Progenitor cell of endocrine pancreas (in vitro differentiated cells): ENCODE data around the gene BSCL2. TPM values are rescaled to one million over a fixed set of nuclear protein-coding genes. Genes with fewer than 3 reads are reported as not detected.

ENCODE experiments used
- DNase-seq: peaks from one replicate; pipeline ENCODE4 v3.0.0; 2021; ENCODE audit warnings: low spot score; ENCODE audit not compliant: unreplicated experiment
- H3K27ac Mint-ChIP-seq: 2 replicates; pipeline ENCODE4 v1.8.0; 2021; ENCODE audit warnings: mild to moderate bottlenecking, moderate library complexity, mixed read lengths
- H3K27me3 Mint-ChIP-seq: 2 replicates; pipeline ENCODE4 v1.8.0; 2021; ENCODE audit warnings: mixed read lengths
- H3K36me3 Mint-ChIP-seq: 2 replicates; pipeline ENCODE4 v1.8.0; 2022; ENCODE audit warnings: mixed read lengths; ENCODE audit not compliant: insufficient read depth
- H3K4me1 Mint-ChIP-seq: 2 replicates; pipeline ENCODE4 v1.8.0; 2021; ENCODE audit warnings: low read depth, mixed read lengths
- H3K4me3 Mint-ChIP-seq: 2 replicates; pipeline ENCODE4 v1.8.0; 2021; ENCODE audit warnings: low read depth, mild to moderate bottlenecking, moderate library complexity, mixed read lengths
- H3K9me3 Mint-ChIP-seq: 2 replicates; pipeline ENCODE4 v1.8.0; 2021; ENCODE audit warnings: low read depth, mixed read lengths
- total RNA-seq: library from RNA; stranded (reverse); gene quantifications from 2 replicates; pipeline ENCODE4 v1.2.1, GENCODE V29; 2021
- TF ChIP-seq, protein P1 (sequence below): fragments of 200-600 bp; sonication (generic); IDR thresholded peaks from one replicate; pipeline ENCODE4 v1.5.0; 2021; ENCODE audit warnings: antibody characterized with exemption, mild to moderate bottlenecking; ENCODE audit not compliant: unreplicated experiment

BSCL2 gene
- total RNA-seq, 1 donor from 2014 or later: 84.9 TPM

DNA sequence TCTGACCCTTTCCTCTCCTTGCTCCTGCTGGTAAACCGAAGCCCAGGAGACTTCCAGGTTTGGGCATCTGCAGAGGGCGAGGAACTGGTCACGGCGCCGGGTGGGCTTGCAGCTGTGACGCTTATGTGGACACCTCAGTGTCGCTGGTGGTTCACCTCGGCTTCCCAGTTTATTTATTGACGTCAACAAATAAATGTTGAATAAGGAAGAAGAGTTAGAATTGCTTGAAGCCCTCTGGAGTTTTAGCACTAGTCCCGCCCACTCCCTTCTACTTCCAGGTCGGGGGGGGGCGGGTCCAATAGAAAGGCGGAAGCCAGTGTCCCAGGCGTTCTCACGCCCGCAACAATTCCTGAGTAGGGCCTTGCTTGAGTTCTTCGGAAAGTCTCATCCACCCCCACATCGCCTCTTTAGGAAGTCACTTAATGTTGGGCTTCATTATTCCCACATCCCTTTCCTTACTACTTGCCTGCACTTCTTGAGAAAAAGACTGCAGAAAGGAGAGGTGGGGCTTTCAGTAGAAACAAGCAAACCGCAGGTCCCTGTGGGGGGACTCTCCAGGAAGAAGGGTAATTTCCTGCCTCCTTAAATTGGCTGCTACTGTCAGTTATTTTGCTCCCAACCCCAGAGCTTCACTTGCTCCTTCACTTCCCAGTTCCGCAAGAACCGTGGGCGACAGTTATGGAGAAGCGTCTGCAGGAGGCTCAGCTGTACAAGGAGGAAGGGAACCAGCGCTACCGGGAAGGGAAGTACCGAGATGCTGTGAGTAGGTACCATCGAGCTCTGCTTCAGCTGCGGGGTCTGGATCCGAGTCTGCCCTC lies 21.2 kb upstream of the BSCL2 start, which contains the start of gene TTC9C:
TSS of gene TTC9C (plus strand) at position 316 of the 818 bp plus-strand sequence. CDS start at position 679, 363 bp downstream.
- Mint-ChIP-seq H3K4me3 (peak within 1 kb of the TSS; percentile 85), H3K9me3 (no peaks in the 10 kb centered on the region), H3K36me3 (peaks cover 16% of the 10 kb centered on the region), H3K27me3 (no peaks in the 10 kb centered on the region), H3K27ac (peak within 1 kb of the TSS; percentile 99), H3K4me1 (peaks cover 28% of the 10 kb centered on the region)
- TF ChIP-seq, protein P1, sequence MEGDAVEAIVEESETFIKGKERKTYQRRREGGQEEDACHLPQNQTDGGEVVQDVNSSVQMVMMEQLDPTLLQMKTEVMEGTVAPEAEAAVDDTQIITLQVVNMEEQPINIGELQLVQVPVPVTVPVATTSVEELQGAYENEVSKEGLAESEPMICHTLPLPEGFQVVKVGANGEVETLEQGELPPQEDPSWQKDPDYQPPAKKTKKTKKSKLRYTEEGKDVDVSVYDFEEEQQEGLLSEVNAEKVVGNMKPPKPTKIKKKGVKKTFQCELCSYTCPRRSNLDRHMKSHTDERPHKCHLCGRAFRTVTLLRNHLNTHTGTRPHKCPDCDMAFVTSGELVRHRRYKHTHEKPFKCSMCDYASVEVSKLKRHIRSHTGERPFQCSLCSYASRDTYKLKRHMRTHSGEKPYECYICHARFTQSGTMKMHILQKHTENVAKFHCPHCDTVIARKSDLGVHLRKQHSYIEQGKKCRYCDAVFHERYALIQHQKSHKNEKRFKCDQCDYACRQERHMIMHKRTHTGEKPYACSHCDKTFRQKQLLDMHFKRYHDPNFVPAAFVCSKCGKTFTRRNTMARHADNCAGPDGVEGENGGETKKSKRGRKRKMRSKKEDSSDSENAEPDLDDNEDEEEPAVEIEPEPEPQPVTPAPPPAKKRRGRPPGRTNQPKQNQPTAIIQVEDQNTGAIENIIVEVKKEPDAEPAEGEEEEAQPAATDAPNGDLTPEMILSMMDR: no peak
- DNase-seq: peak; percentile 48

GRCh38 chr11:62727872-62728170 lies 20.6 kb upstream of the BSCL2 start:
- peak; percentile 69 for DNase-seq
- Mint-ChIP-seq H3K4me3 (peak overlapping the region; percentile 85), H3K27me3 (no peaks in the 10 kb centered on the region), H3K36me3 (peaks cover 12% of the 10 kb centered on the region), H3K4me1 (peaks cover 28% of the 10 kb centered on the region), H3K27ac (peak overlapping the region; percentile 99), H3K9me3 (no peaks in the 10 kb centered on the region)
- TF ChIP-seq, protein P1: no peak

GRCh38 chr11:62727165-62727871 lies 20.1 kb upstream of the BSCL2 start, which contains the start of gene HNRNPUL2:
Gene HNRNPUL2, minus strand, starts transcription at chr11:62727457. Its CDS starts 301 bp downstream, at chr11:62727156.
- H3K4me3 Mint-ChIP-seq: peak within 1 kb of the TSS; percentile 85
- H3K36me3 Mint-ChIP-seq: peaks cover 16% of the 10 kb centered on the region
- H3K27ac Mint-ChIP-seq: peak within 1 kb of the TSS; percentile 99
- TF ChIP-seq, protein P1: no peak
- peak; percentile 97 for DNase-seq
- H3K4me1 Mint-ChIP-seq: peaks cover 28% of the 10 kb centered on the region
- H3K9me3 Mint-ChIP-seq: no peaks in the 10 kb centered on the region
- H3K27me3 Mint-ChIP-seq: no peaks in the 10 kb centered on the region

- Mint-ChIP-seq H3K4me3 (peak overlapping the region; percentile 85), H3K27ac (peak overlapping the region; percentile 52), H3K9me3 (no peaks in the 10 kb centered on the region), H3K36me3 (peaks cover 21% of the 10 kb centered on the region), H3K4me1 (peaks cover 30% of the 10 kb centered on the region), H3K27me3 (no peaks in the 10 kb centered on the region)
- DNase-seq: no peak
- TF ChIP-seq, protein P1: no peak
Observed at GRCh38 chr11:62726915-62727164, 19.6 kb upstream of the BSCL2 start.

GRCh38 chr11:62726156-62726914 lies 19.1 kb upstream of the BSCL2 start:
- TF ChIP-seq, protein P1: no peak
- peaks cover 26% of the 10 kb centered on the region for H3K36me3 Mint-ChIP-seq
- peak overlapping the region; percentile 91 for H3K27ac Mint-ChIP-seq
- no peaks in the 10 kb centered on the region for H3K9me3 Mint-ChIP-seq
- no peak for DNase-seq
- peaks cover 30% of the 10 kb centered on the region for H3K4me1 Mint-ChIP-seq
- H3K4me3 Mint-ChIP-seq: peak overlapping the region; percentile 85
- H3K27me3 Mint-ChIP-seq: no peaks in the 10 kb centered on the region
